HG03521 (cell line): ENCODE measurements around the gene RAB3IL1.

Source experiments
- ATAC-seq: cut with Tn5 transposase; IDR thresholded peaks from one replicate; pipeline ENCODE4 v1.9.1; 2021; ENCODE audit warnings: mild to moderate bottlenecking, moderate library complexity; ENCODE audit not compliant: unreplicated experiment

RAB3IL1 gene

DNA sequence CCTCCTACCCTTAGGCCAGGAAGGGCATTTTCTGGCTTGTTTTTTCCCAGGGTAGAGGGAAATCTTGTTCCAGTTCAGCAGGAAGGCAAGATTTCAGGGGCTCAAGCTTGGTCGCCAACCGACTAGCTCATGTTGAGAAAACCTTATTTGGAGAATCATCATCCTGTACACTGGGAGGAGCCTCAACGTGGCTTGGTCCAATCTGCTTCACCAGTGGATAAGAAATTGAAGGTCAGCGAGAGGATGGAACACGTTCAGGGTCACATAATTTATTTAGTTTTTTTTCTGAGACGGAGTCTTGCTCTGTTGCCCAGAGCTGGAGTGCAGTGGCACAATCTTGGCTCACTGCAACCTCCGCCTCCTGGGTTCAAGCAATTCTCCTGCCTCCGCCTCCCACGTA is 68.7 kb downstream of the RAB3IL1 start:
- ATAC-seq, result no peak

DNA sequence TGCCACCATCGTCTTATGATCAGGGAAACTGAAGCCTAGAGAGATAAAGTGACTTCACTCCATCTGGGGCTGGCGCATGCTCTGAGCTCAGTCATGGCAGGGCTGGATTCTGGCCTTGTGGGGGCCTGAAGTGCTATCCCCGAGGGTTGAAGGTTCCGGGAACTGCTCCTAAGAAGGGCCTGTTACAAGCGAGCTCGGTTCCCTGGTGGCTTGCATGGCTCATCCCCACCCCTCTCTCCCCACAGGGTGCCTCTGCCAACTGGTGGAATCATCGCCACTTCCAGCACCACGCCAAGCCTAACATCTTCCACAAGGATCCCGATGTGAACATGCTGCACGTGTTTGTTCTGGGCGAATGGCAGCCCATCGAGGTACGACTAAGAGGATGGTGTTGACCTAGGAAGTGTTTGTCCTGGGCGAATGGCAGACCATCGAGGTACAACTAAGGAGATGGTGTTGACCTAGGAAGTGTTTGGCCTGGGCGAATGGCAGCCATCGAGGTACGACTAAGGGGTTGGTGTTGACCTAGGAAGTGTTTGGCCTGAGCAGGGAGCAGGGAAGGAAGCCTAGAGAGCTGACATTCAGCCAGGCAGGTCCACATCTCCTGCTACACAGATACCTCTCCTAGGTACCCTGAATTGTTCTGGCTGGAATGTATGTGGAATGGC is 69.3 kb downstream of the RAB3IL1 start:
- no peak for ATAC-seq
